Right atrium auricular region (tissue), 2 donors: Measurements from ENCODE around the gene KPNA1. TPM values are rescaled to one million over a fixed set of nuclear protein-coding genes. Genes with fewer than 3 reads are reported as not detected.

Source experiments
- DNase-seq: peaks from one replicate; pipeline ENCODE4 v3.0.0-alpha.2; 2019; ENCODE audit warnings: low spot score
- H3K27ac ChIP-seq, 2 donors: fragments of 200-600 bp; sonication (generic); 1 replicate in 1 of 2; 2 replicates in 1 of 2; pipeline ENCODE4 v1.5.1; 2016 to 2019
- H3K27me3 ChIP-seq, 2 donors: fragments of 200-600 bp; sonication (generic); one replicate each; pipeline versions ENCODE4 v1.5.1 to v1.6.0; 2017 to 2019
- H3K36me3 ChIP-seq: fragments of 200-600 bp; sonication (generic); one replicate; pipeline ENCODE4 v1.5.1; 2016
- H3K4me1 ChIP-seq, 2 donors: fragments of 200-600 bp; sonication (generic); one replicate each; pipeline versions ENCODE4 v1.5.1 to v1.6.0; 2017 to 2019
- H3K4me3 ChIP-seq, 2 donors: fragments of 200-600 bp; sonication (generic); 1 replicate in 1 of 2; 2 replicates in 1 of 2; pipeline ENCODE4 v1.5.1; 2017 to 2019; ENCODE audit warnings: mild to moderate bottlenecking in 1 of 2, moderate library complexity in 1 of 2
- H3K9me3 ChIP-seq, 2 donors: fragments of 200-600 bp; sonication (generic); one replicate each; pipeline ENCODE4 v1.5.1; 2019
- CTCF ChIP-seq, 2 donors: fragments of 200-600 bp; sonication (generic); IDR thresholded peaks; one replicate each; pipeline ENCODE4 v1.5.1; 2019; ENCODE audit warnings: antibody characterized with exemption in 2 of 2
- total RNA-seq, 2 donors: library from RNA; depleted of rRNA; stranded (reverse); fragments of >200 nt; gene quantifications; one replicate each; pipeline ENCODE4 v1.1.0, GENCODE V29; 2016

The KPNA1 gene
- total RNA-seq, 2 donors from 2014 or later: 33.3 to 40.0 TPM

- Histone ChIP-seq H3K27ac (no peak overlapping the region), H3K36me3 (no peaks in the 10 kb centered on the region)
- TF ChIP-seq CTCF (IDR thresholded peaks at IDR 0.05): no peak
These were observed 122.9 kb downstream of the KPNA1 start for GRCh38 chr3:122391681-122392446.

GRCh38 chr3:122390665-122391064 is 124.1 kb downstream of the KPNA1 start:
- Histone ChIP-seq H3K9me3 (no peaks in the 10 kb centered on the region), H3K36me3 (no peaks in the 10 kb centered on the region), H3K4me1 (peaks cover 0 to 27% of the 10 kb centered on the region in 2 donors), H3K27me3 (no peaks in the 10 kb centered on the region), H3K27ac (no peak overlapping the region), H3K4me3 (no peak overlapping the region)
- TF ChIP-seq CTCF (IDR thresholded peaks at IDR 0.05): no peak
- DNase-seq: no peak

More at GRCh38 chr3:122391681-122392446, 122.9 kb downstream of the KPNA1 start:
- DNase-seq: no peak
- H3K9me3 ChIP-seq: no peaks in the 10 kb centered on the region
- H3K4me3 ChIP-seq: no peak overlapping the region
- peaks cover 0 to 27% of the 10 kb centered on the region in 2 donors for H3K4me1 ChIP-seq
- no peaks in the 10 kb centered on the region for H3K27me3 ChIP-seq

- no peaks in the 10 kb centered on the region for H3K9me3 ChIP-seq
- no peak for DNase-seq
- no peak overlapping the region for H3K4me3 ChIP-seq
- H3K27me3 ChIP-seq: no peaks in the 10 kb centered on the region
- H3K4me1 ChIP-seq: peaks cover 0 to 32% of the 10 kb centered on the region in 2 donors
- H3K27ac ChIP-seq: no peak overlapping the region
- TF ChIP-seq CTCF (IDR thresholded peaks at IDR 0.05): no peak
- H3K36me3 ChIP-seq: no peaks in the 10 kb centered on the region
These were observed 124.8 kb downstream of the KPNA1 start for GRCh38 chr3:122389892-122390291.

- no peak for DNase-seq
- H3K36me3 ChIP-seq: no peaks in the 10 kb centered on the region
- no peaks in the 10 kb centered on the region for H3K9me3 ChIP-seq
- H3K4me1 ChIP-seq: peaks cover 0 to 38% of the 10 kb centered on the region in 2 donors
- H3K4me3 ChIP-seq: no peak overlapping the region
- H3K27me3 ChIP-seq: no peaks in the 10 kb centered on the region
- no peak overlapping the region for H3K27ac ChIP-seq
- TF ChIP-seq CTCF (IDR thresholded peaks at IDR 0.05): no peak
These were observed 125.5 kb downstream of the KPNA1 start for GRCh38 chr3:122389197-122389596.

- H3K27ac ChIP-seq: no peak overlapping the region
- H3K36me3 ChIP-seq: no peaks in the 10 kb centered on the region
- H3K4me3 ChIP-seq: no peak overlapping the region
- DNase-seq: no peak
- no peaks in the 10 kb centered on the region for H3K9me3 ChIP-seq
- no peak for TF ChIP-seq CTCF (IDR thresholded peaks at IDR 0.05)
- H3K4me1 ChIP-seq: peaks cover 0 to 28% of the 10 kb centered on the region in 2 donors
- no peaks in the 10 kb centered on the region for H3K27me3 ChIP-seq
These were observed 127.0 kb downstream of the KPNA1 start for GRCh38 chr3:122387709-122388108.
